Measurements from ENCODE around the gene CST9.

GRCh38 chr20:23654717-23655116 is 49.0 kb upstream of the CST9 start:
- TF ChIP-seq CTCF (IDR thresholded peaks at IDR 0.05; ENCODE audit: poor library complexity) (no peak), EZH2phosphoT487 (IDR thresholded peaks at IDR 0.05; ENCODE audit: low read depth, severe bottlenecking, unreplicated experiment) (no peak)

Data from hepatocyte (in vitro differentiated cells).